ENCODE results near the gene MAPK6.

The MAPK6 gene

DNA sequence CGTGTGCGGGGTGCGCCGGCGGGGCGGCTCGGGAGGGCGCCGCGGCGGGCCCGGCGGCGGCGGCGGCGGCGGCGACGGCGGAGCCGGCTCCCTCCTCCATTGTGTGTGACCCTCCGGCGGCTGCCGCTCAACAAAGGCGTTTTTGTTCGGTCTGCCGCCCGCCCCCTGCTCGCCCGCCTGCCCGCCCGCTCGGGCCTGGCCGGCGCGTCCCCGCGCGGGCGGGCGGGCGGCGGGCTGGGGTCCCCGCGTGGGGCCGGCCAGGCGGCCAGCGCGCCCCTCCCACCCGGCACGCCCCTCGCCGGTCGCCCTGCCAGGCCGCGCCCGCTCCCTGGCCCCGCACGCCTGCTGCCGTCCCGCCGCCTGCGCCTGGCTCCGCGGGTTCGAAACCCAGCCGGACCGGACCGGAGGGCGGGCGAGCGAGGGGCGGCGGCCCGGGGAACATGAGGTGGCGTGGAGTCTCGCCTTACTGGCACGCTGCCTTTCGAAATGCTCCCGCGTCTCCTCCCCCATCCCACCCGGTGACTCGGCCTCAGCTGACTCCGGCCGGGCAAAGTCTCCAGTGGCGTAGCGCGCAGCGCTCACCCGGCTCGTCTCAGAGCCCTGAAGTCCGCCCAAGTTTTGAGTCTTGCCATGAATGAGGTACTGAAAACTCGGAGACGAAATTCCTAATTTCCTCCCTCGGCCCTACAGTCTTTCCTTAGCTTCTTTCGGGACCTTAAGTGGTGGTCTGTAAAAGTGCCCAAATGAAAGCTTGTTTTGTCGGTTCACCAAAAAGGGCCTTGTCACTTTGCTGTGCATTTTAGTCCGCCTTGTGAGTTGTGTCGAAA, 588 bp downstream of the MAPK6 start:
- Mint-ChIP-seq H3K4me3 (peak overlapping the region; percentile 98), H3K4me1 (ENCODE audit: low read depth) (peaks cover 44% of the 10 kb centered on the region), H3K36me3 (ENCODE audit: low read depth) (peaks cover 13% of the 10 kb centered on the region), H3K27me3 (ENCODE audit: low read depth) (no peaks in the 10 kb centered on the region), H3K9me3 (no peaks in the 10 kb centered on the region), H3K27ac (peak overlapping the region; percentile 100)
- DNase-seq (ENCODE audit: low spot score) = peak; percentile 73

DNA sequence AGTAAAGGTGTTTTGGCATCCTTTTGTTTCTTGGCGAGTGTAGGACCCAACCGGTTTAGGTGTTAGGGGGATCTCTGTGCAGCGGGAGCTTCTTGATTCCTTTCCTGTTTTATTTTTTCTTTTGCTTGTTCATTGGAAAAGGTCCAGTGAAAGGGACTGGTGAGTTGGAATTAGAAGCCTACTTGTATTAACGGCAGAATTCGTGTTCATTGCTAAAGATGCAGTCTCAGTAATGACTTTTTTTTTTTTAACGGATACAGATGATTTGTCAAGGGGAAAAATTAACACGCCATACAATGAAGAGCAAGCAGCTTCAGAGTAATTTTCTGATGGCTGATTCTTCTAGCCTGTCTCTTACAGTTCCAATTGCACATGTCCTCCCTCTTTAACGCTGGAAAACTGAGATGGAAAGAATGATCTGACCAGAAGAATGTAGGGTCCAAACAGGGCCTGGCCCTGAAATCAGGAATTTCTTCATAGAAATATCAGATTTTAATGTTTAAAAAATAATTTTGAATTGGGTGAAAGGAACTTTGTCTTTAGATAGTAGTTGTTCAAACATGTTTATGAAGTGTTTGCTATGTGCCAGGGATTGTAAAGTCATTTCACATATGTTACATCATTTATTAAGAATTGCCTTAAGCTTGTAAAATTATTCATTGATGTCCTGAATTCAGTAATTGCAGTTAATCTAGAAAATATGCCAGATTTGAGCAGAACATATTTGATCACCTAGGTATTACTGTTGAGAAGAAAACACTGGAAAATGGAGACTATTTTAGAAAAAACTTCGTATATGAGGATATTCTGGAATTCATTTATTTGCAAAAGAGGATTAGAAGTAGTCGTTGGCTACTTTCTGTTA, 1.4 kb downstream of the MAPK6 start:
- peaks cover 13% of the 10 kb centered on the region for H3K36me3 Mint-ChIP-seq (ENCODE audit: low read depth)
- peaks cover 44% of the 10 kb centered on the region for H3K4me1 Mint-ChIP-seq (ENCODE audit: low read depth)
- no peaks in the 10 kb centered on the region for H3K9me3 Mint-ChIP-seq
- peak overlapping the region; percentile 96 for H3K27ac Mint-ChIP-seq
- no peak for DNase-seq (ENCODE audit: low spot score)
- H3K27me3 Mint-ChIP-seq (ENCODE audit: low read depth) = no peaks in the 10 kb centered on the region
- H3K4me3 Mint-ChIP-seq = peak overlapping the region; percentile 97

DNA sequence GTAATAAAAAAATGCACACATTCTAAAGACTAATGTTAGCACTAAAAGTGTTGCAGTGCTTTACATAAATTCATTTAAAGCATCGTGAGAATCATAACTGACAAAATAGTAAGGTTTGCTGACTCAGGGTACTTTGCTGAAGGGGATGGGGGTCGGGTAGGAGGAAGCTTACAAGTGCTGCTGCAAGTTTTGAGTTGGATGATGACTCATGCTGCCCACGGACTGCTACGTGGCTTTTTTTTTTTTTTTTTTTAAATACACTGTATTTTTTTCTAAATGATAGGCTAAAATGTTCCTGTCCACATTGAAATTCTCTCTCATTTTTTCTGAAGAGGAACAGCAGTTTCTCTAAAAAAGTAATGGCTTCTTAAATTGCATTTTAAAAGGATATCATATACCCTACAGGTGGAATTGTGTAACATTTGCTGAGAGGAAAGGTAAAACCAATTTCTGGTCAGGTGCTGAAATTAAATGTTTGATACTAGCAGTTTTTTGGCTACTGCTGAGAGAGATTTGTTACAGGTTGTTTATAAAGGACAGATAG, 2.2 kb downstream of the MAPK6 start:
- Mint-ChIP-seq H3K27me3 (ENCODE audit: low read depth) (no peaks in the 10 kb centered on the region), H3K36me3 (ENCODE audit: low read depth) (peaks cover 14% of the 10 kb centered on the region), H3K4me3 (peak overlapping the region; percentile 97), H3K4me1 (ENCODE audit: low read depth) (peaks cover 43% of the 10 kb centered on the region), H3K27ac (peak overlapping the region; percentile 96), H3K9me3 (no peaks in the 10 kb centered on the region)
- DNase-seq (ENCODE audit: low spot score) = peak; percentile 73

DNA sequence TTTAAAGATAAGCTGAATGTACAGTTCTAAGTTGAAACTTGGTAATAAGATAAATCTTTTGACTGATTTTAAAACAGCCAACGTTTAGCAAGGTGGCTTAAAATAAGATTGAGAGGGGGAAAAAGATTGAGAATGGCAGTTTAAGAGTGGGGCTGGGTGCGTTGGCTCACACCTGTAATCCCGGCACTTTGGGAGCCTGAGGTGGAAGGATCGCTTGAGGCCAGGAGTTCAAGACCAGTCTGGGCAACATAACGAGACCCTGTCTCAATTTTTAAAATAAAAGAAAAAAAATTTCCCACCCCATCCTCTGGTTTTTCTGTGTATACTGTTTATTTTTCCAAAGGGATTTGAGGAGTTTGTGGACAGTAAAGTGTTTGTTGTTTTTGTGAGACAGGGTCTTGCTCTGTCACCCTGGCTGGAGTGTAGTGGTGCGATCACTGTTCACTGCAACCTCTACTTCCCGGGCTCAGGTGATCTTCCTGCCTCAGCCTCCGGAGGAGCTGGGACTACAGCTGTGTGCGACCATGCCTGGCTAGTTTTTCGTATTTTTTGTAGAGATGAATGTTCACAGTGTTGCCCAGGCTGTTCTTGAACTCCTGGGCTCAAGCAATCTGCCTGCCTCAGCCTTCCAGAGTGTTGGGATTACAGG, 3.0 kb downstream of the MAPK6 start:
- Mint-ChIP-seq H3K27ac (peak overlapping the region; percentile 58), H3K9me3 (no peaks in the 10 kb centered on the region), H3K27me3 (ENCODE audit: low read depth) (no peaks in the 10 kb centered on the region)

DNA sequence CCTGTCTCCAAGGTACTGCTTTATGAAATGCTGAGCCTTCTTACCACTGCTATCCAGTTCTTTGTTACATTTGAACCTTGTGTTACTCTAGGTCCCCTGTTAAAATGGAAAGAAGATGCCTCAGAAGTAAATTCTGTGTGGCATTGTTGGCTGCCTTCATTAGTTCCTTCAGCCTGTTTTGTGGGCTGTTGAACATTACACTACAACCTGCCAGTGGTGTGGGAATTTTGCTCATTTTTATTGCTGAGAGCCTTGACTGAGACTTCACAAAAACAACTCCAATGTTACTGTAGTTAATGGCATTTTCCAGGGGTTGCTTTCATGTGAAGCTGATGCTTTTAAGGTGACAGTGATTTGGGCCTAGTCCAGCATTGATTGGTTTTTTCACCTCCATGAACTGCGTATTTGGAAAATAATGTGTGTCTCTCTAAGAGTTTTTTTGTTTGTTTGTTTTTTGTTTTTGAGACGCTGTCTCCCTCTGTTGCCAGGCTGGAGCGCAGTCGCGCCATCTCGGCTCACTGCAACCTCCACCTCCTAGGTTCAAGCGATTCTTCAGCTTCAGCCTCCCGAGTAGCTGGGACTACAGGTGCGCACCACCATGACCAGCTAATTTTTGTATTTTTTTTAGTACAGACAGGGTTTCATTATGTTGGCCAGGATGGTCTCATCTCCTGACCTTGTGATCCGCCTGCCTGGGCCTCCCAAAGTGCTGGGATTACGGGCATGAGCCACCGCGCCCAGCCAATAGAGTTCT, 4.3 kb downstream of the MAPK6 start:
- H3K4me1 Mint-ChIP-seq (ENCODE audit: low read depth) = peaks cover 38% of the 10 kb centered on the region

More for the DNA sequence above, 3.0 kb downstream of the MAPK6 start:
- Mint-ChIP-seq H3K4me3 (peak overlapping the region; percentile 28), H3K36me3 (ENCODE audit: low read depth) (peaks cover 14% of the 10 kb centered on the region), H3K4me1 (ENCODE audit: low read depth) (peaks cover 41% of the 10 kb centered on the region)
- no peak for DNase-seq (ENCODE audit: low spot score)

DNA sequence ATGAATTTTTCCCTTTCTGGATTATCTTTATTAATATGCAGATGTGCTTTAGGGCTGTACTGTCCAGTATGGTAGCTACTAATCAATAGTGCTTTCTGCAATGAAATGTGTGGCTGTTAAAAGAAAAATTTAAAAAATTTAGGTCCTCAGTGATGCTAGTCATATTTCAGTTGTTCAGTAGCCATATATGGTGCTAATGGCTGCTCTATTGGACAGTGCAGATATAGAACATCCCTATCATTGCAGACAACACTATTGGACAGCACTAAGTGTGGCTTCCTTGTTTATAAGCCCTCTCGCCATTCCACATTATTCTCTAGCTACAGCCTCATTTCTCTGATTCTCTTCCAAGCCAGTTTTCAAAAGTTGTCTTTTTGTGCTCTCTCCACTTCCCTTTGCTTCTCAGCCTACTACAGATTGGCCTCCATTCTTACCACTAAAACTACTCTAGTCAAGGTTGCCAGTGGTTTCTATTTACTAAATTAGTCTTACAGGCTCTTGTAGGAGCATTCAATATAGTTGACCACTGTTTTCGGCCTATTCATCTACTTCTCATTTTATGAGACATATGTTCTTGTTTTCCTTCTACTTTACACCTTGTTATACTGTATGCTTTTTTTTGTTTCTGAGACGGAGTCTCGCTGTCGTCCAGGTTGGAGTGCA, 9.5 kb downstream of the MAPK6 start:
- Mint-ChIP-seq H3K27ac (peak overlapping the region; percentile 48), H3K36me3 (ENCODE audit: low read depth) (peaks cover 41% of the 10 kb centered on the region), H3K4me3 (no peak overlapping the region), H3K9me3 (peaks cover 4% of the 10 kb centered on the region), H3K27me3 (ENCODE audit: low read depth) (no peaks in the 10 kb centered on the region), H3K4me1 (ENCODE audit: low read depth) (peaks cover 24% of the 10 kb centered on the region)
- no peak for DNase-seq (ENCODE audit: low spot score)

More for the DNA sequence above, 4.3 kb downstream of the MAPK6 start:
- H3K9me3 Mint-ChIP-seq = no peaks in the 10 kb centered on the region
- no peak for DNase-seq (ENCODE audit: low spot score)
- H3K27ac Mint-ChIP-seq = peak overlapping the region; percentile 60
- H3K27me3 Mint-ChIP-seq (ENCODE audit: low read depth) = no peaks in the 10 kb centered on the region
- H3K4me3 Mint-ChIP-seq = peak overlapping the region; percentile 56
- peaks cover 18% of the 10 kb centered on the region for H3K36me3 Mint-ChIP-seq (ENCODE audit: low read depth)

DNA sequence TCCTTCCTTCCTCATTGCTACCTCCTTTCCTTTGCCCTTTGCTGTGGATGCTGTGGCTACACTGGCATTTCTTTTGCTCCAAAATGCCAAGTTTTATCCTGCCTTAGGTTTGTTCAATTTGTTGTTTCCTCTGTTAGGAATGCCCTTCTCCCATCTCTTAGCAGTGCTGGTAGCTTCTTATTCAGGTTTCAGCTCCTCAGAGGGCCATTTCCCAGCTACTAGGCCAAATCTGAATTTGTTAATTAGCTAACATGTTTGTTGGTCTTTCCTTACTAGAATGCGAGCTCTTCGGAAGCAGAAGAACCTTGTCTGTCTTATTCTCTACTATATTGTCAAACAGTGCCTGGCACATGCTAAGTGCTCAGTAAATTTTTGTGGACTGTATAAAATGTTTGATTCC, 11.0 kb downstream of the MAPK6 start:
- DNase-seq (ENCODE audit: low spot score) = no peak
- no peak overlapping the region for H3K27ac Mint-ChIP-seq
- peaks cover 54% of the 10 kb centered on the region for H3K36me3 Mint-ChIP-seq (ENCODE audit: low read depth)
- H3K4me3 Mint-ChIP-seq = no peak overlapping the region
- H3K4me1 Mint-ChIP-seq (ENCODE audit: low read depth) = peaks cover 25% of the 10 kb centered on the region
- H3K27me3 Mint-ChIP-seq (ENCODE audit: low read depth) = no peaks in the 10 kb centered on the region
- peaks cover 15% of the 10 kb centered on the region for H3K9me3 Mint-ChIP-seq

DNA sequence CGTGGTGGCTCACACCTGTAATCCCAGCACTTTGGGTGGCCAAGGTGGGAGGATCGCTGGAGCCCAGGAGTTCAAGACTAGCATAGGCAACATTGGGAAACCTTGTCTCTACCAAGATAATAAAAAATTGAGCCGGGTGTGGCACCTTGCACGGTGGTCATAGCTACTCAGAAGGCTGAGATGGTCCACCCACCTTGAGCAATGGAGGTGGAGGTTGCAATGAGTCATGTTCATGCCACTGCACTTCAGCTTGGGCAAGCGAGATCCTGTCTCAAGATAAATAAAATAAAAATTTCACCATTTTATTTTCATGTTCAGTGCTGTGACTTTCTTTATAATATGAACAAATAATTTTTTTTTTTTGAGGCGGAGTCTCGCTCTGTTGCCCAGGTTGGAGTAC, 12.5 kb downstream of the MAPK6 start:
- Mint-ChIP-seq H3K36me3 (ENCODE audit: low read depth) (peaks cover 54% of the 10 kb centered on the region), H3K27me3 (ENCODE audit: low read depth) (no peaks in the 10 kb centered on the region), H3K4me3 (no peak overlapping the region), H3K4me1 (ENCODE audit: low read depth) (peaks cover 22% of the 10 kb centered on the region), H3K27ac (no peak overlapping the region), H3K9me3 (peaks cover 16% of the 10 kb centered on the region)
- no peak for DNase-seq (ENCODE audit: low spot score)

DNA sequence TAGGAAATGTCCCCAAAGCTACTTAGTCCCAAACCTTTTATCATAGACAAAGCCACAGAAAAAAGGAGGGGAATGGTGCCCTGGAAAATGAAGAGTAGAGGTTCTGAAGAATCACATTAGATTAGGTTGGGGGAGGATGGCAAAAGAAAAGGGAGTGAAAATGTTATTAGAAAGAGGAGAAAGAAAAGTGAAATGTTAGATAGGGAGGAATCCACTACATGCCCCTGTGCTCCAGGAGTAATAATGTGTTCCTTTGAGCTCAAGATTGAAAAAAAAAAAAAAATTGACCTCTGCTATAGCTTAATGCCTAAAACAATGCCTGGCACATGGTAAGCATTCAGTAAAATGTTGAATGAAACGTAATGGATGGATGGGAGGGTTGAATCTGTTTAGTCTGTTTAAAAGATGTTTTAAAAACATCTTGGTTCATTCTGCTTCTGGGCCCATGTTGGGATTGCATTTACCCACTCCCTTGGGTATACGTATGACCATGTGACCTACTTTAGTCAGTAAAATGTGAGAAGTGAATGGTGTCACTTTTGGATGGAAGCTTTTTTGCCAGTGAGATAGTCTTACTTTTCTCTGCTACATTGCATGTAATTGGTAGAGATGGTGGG, 19.0 kb downstream of the MAPK6 start:
- Mint-ChIP-seq H3K4me1 (ENCODE audit: low read depth) (peaks cover 38% of the 10 kb centered on the region), H3K4me3 (no peak overlapping the region), H3K9me3 (peaks cover 16% of the 10 kb centered on the region), H3K27me3 (ENCODE audit: low read depth) (no peaks in the 10 kb centered on the region), H3K27ac (no peak overlapping the region), H3K36me3 (ENCODE audit: low read depth) (peaks cover 31% of the 10 kb centered on the region)
- DNase-seq (ENCODE audit: low spot score) = no peak

DNA sequence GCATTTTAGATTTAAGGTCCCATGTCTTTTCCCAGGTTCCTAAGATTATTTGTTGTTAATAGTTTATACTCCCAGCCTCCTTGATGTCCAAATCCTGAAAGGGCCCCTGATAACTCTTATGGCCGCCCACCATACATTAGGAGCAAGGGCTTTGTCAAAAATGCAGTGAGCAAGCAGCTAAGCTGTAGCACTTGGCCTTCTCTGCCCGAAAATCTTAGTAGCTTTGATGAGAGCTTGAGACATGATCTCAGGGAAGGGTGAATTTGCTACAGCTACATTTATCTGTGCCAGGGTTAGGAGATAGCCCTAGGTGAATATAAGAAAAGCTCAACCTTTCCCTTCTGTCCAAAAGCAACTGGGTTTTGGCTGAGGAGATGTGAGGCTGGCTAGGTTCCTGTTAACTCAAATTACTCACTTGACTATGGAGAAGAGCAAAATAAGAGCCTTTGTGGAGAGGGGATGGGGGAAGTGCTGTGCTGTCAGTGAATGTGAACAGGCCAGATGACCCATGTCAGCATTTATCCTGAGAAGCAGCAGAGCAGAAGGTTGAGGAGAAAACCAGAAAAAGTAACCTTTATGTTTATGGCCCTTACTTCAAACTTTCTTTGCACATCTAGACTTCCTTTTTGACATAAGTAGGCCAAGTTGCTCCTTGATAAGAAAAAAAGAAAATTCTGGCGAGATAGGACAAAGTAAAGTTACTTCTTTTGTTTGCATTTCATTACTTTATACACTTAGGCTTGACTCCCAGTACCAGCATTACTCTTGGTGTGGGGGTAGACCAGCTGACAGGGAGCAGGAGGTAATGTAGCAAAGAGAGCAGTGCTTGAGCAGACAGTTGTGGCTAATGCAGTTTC, 21.1 kb downstream of the MAPK6 start:
- Mint-ChIP-seq H3K4me1 (ENCODE audit: low read depth) (peaks cover 44% of the 10 kb centered on the region), H3K27ac (peak overlapping the region; percentile 7), H3K9me3 (no peaks in the 10 kb centered on the region), H3K27me3 (ENCODE audit: low read depth) (no peaks in the 10 kb centered on the region), H3K36me3 (ENCODE audit: low read depth) (peaks cover 12% of the 10 kb centered on the region), H3K4me3 (no peak overlapping the region)
- DNase-seq (ENCODE audit: low spot score) = no peak

DNA sequence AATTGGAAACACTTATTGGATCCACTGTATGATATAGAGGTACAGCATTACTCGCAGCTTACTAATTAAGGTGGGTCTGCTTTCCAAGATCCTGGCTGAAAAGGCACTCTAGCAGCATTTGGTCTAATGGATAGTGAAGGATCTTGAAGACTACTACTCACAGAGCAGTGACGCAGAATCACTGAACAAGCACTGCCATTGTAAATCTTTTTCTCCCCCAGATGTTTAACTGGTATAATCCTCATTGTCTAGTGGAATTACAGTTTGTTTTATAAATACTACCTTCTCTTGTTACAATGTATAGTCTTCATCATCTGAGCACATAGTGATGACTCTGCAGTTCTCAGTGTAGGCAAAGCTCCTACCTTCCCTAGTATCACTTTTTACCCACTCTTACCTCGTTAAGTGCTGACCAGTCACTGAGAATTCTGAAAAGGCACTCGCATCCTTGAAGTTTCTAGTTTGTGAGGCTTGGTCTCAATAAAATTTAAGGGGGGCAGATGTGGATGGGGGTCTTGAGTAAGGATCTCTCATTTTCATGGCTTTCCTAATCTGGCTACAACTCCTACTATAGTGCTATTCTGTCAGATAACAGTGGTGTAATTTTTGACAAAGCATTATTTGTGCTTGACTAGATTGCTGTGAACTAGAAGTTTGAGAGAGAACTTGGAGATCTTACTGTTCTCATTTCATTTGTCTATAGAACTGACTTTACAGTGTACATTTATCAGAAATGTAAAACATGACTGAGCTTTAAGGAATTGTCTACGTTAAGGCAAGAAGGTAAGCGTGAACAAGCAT, 23.2 kb downstream of the MAPK6 start:
- peaks cover 24% of the 10 kb centered on the region for H3K36me3 Mint-ChIP-seq (ENCODE audit: low read depth)
- no peak overlapping the region for H3K4me3 Mint-ChIP-seq
- peak overlapping the region; percentile 52 for H3K27ac Mint-ChIP-seq
- DNase-seq (ENCODE audit: low spot score) = no peak
- no peaks in the 10 kb centered on the region for H3K9me3 Mint-ChIP-seq
- H3K27me3 Mint-ChIP-seq (ENCODE audit: low read depth) = no peaks in the 10 kb centered on the region
- H3K4me1 Mint-ChIP-seq (ENCODE audit: low read depth) = peaks cover 62% of the 10 kb centered on the region

Measured in T-helper 2 cell treated with Interferon-gamma antibody and Interleukin-4, amounts not matched to agents 5 μg/mL and 100 μg/mL, for 36 hours (primary cell).